ENCODE data around the gene PGR. TPM values are rescaled to one million over a fixed set of nuclear protein-coding genes. Genes with fewer than 3 reads are reported as not detected.

Gene PGR
- total RNA-seq, 1 experiment from 2014 or later: not detected

GRCh38 chr11:101113540-101113939 lies 16.1 kb downstream of the PGR start:
- ChIA-PET POLR2A (no interaction called here), CTCF (no interaction called here)
- Histone ChIP-seq H3K9me3 (ENCODE audit: control insufficient read depth, insufficient read depth, low read depth, low read length) (no peaks in the 10 kb centered on the region), H3K27ac (ENCODE audit: low read length) (no peak overlapping the region), H3K4me1 (ENCODE audit: control insufficient read depth, insufficient read depth, low read length) (no peaks in the 10 kb centered on the region), H3K36me3 (ENCODE audit: control insufficient read depth, insufficient read depth, low read length) (no peaks in the 10 kb centered on the region), H3K4me3 (ENCODE audit: low read depth in 2 of 2, low read length in 2 of 2) (no peak overlapping the region), H3K27me3 (ENCODE audit: control insufficient read depth, insufficient read depth, low read length) (no peaks in the 10 kb centered on the region)
- intact Hi-C loops (cut with micrococcal nuclease; ENCODE audit: unreplicated experiment): no loop called here
- DNase-seq (ENCODE audit: low read depth, low spot score) (no peak), ATAC-seq (no peak)
- in situ Hi-C loops (cut with HindIII; ENCODE audit: low pct_unique_long_range_greater_than_20kb, low sequenced_read_pairs): no loop called here
- TF ChIP-seq CTCF (IDR thresholded peaks at IDR 0.05) (no peak), SIN3A (IDR thresholded peaks at IDR 0.05; ENCODE audit: borderline replicate concordance, insufficient read depth, low read depth, low read length) (no peak), POLR2AphosphoS5 (IDR thresholded peaks at IDR 0.05; ENCODE audit: low read depth, low read length) (no peak), TCF7L2 (IDR thresholded peaks at IDR 0.05; ENCODE audit: low read depth, low read length) (no peak), REST (IDR thresholded peaks at IDR 0.05; ENCODE audit: insufficient read depth in 1 of 2, low read depth in 2 of 2, low read length in 1 of 2) (no peak)
- no TSS peak for BruUV-seq (replicated peaks)

GRCh38 chr11:101104716-101105115 lies 24.9 kb downstream of the PGR start:
- ATAC-seq (no peak), DNase-seq (ENCODE audit: low read depth, low spot score) (no peak)
- in situ Hi-C loops (cut with HindIII; ENCODE audit: low pct_unique_long_range_greater_than_20kb, low sequenced_read_pairs) (no loop called here), intact Hi-C loops (cut with micrococcal nuclease; ENCODE audit: unreplicated experiment) (no loop called here)
- Histone ChIP-seq H3K9me3 (ENCODE audit: control insufficient read depth, insufficient read depth, low read depth, low read length) (no peaks in the 10 kb centered on the region), H3K36me3 (ENCODE audit: control insufficient read depth, insufficient read depth, low read length) (no peaks in the 10 kb centered on the region), H3K4me1 (ENCODE audit: control insufficient read depth, insufficient read depth, low read length) (no peaks in the 10 kb centered on the region), H3K4me3 (ENCODE audit: low read depth in 2 of 2, low read length in 2 of 2) (no peak overlapping the region), H3K27me3 (ENCODE audit: control insufficient read depth, insufficient read depth, low read length) (no peaks in the 10 kb centered on the region), H3K27ac (ENCODE audit: low read length) (no peak overlapping the region)
- ChIA-PET POLR2A (no interaction called here), CTCF (no interaction called here)
- TF ChIP-seq CTCF (IDR thresholded peaks at IDR 0.05) (no peak), TCF7L2 (IDR thresholded peaks at IDR 0.05; ENCODE audit: low read depth, low read length) (no peak)
- BruUV-seq (replicated peaks): no TSS peak

DNA sequence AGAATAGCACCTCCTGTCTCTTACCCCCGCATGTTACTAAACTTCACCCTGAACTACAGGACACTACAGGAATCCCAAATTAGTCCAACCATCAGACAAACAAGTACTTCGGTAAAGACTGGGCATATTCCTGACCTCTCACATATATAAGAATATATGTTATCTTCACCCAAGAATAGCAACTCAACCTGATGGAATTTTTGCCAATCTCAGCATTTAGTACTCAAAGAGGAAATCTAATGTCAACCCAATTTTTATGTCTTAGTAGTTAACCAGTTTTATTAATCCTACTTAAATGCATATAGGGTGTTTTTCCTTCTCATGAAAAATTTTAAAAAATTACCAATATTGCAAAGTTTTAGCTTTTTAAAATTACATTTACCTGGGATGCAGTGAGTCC lies 26.2 kb downstream of the PGR start:
- POLR2A ChIA-PET: no interaction called here
- no peak for DNase-seq (ENCODE audit: low read depth, low spot score)
- no peak for TF ChIP-seq POLR2AphosphoS5 (IDR thresholded peaks at IDR 0.05; ENCODE audit: low read depth, low read length)
- TF ChIP-seq REST (IDR thresholded peaks at IDR 0.05; ENCODE audit: insufficient read depth in 1 of 2, low read depth in 2 of 2, low read length in 1 of 2): no peak
- no peak for TF ChIP-seq CTCF (IDR thresholded peaks at IDR 0.05)
- no peak for TF ChIP-seq SIN3A (IDR thresholded peaks at IDR 0.05; ENCODE audit: borderline replicate concordance, insufficient read depth, low read depth, low read length)
- TF ChIP-seq TCF7L2 (IDR thresholded peaks at IDR 0.05; ENCODE audit: low read depth, low read length): no peak
- no peak overlapping the region for H3K27ac ChIP-seq (ENCODE audit: low read length)
- CTCF ChIA-PET: no interaction called here
- intact Hi-C loops (cut with micrococcal nuclease; ENCODE audit: unreplicated experiment) (no loop called here), in situ Hi-C loops (cut with HindIII; ENCODE audit: low pct_unique_long_range_greater_than_20kb, low sequenced_read_pairs) (no loop called here)
- no TSS peak for BruUV-seq (replicated peaks)
- H3K4me1 ChIP-seq (ENCODE audit: control insufficient read depth, insufficient read depth, low read length): no peaks in the 10 kb centered on the region
- no peak overlapping the region for H3K4me3 ChIP-seq (ENCODE audit: low read depth in 2 of 2, low read length in 2 of 2)
- no peaks in the 10 kb centered on the region for H3K36me3 ChIP-seq (ENCODE audit: control insufficient read depth, insufficient read depth, low read length)
- ATAC-seq: no peak
- no peaks in the 10 kb centered on the region for H3K27me3 ChIP-seq (ENCODE audit: control insufficient read depth, insufficient read depth, low read length)
- H3K9me3 ChIP-seq (ENCODE audit: control insufficient read depth, insufficient read depth, low read depth, low read length): no peaks in the 10 kb centered on the region

Data from Panc1 (cell line).